Naive thymus-derived CD4-positive, alpha-beta T cell (primary cell): Measurements from ENCODE around the gene PLRG1. TPM values are rescaled to one million over a fixed set of nuclear protein-coding genes. Genes with fewer than 3 reads are reported as not detected.

Experiments
- ATAC-seq: fragments of 150-1000 bp; cut with Tn5 transposase; 2 replicates; pipeline ENCODE4 v1.10.0; 2021; ENCODE audit warnings: mild to moderate bottlenecking, moderate library complexity
- CTCF ChIA-PET: fragments of 350-600 bp; sonication (Branson Sonifier 250); formaldehyde crosslinking; loops from one replicate; lab custom pipeline; 2021; ENCODE audit warnings: antibody characterized with exemption; lab: Charles Lee
- POLR2A ChIA-PET: fragments of 350-600 bp; sonication (Branson Sonifier 250); formaldehyde crosslinking; loops from one replicate; lab custom pipeline; 2021; ENCODE audit warnings: antibody characterized with exemption, inconsistent platforms; lab: Charles Lee
- DNase-seq, 9 donors: peaks; one replicate each; pipeline versions ENCODE4 v3.0.0 to v3.0.0-alpha.2; 2020 to 2022; ENCODE audit warnings: mixed read lengths in 1 of 9
- H3K27ac ChIP-seq: one replicate; pipeline ENCODE4 v1.7.0; 2013; ENCODE audit warnings: mild to moderate bottlenecking, low read depth, low read length, moderate library complexity
- H3K27me3 ChIP-seq, 2 donors: one replicate each; pipeline ENCODE4 v1.7.0; 2013; ENCODE audit warnings: low read length in 2 of 2, mild to moderate bottlenecking in 2 of 2, moderate library complexity in 2 of 2; ENCODE audit not compliant: control insufficient read depth in 2 of 2, insufficient read depth in 2 of 2
- H3K36me3 ChIP-seq, 3 experiments: 1 replicate in 2 of 3; 2 replicates in 1 of 3; pipeline ENCODE4 v1.7.0; 2013; ENCODE audit warnings: low read length in 3 of 3, mild to moderate bottlenecking in 3 of 3, moderate library complexity in 1 of 3; ENCODE audit not compliant: insufficient read depth in 3 of 3, control insufficient read depth in 2 of 3
- H3K4me1 ChIP-seq, 2 donors: one replicate each; pipeline ENCODE4 v1.7.0; 2013; ENCODE audit warnings: low read length in 2 of 2, mild to moderate bottlenecking in 2 of 2, moderate library complexity in 1 of 2; ENCODE audit not compliant: control insufficient read depth in 2 of 2, insufficient read depth in 2 of 2
- H3K4me3 ChIP-seq: 2 replicates; pipeline ENCODE4 v1.7.0; 2013; ENCODE audit warnings: mild to moderate bottlenecking, low read length
- H3K9me3 ChIP-seq, 3 experiments: 1 replicate in 2 of 3; 2 replicates in 1 of 3; pipeline ENCODE4 v1.7.0; 2013; ENCODE audit warnings: low read length in 3 of 3; ENCODE audit not compliant: control insufficient read depth in 2 of 3
- H3K27ac Mint-ChIP-seq, 9 donors: one replicate each; pipeline ENCODE4 v1.8.0; 2020 to 2022; ENCODE audit warnings: mixed read lengths in 9 of 9, mild to moderate bottlenecking in 8 of 9, moderate library complexity in 5 of 9, inconsistent platforms in 2 of 9
- H3K27me3 Mint-ChIP-seq, 5 donors: one replicate each; pipeline ENCODE4 v1.8.0; 2021 to 2022; ENCODE audit warnings: mixed read lengths in 5 of 5, mild to moderate bottlenecking in 1 of 5
- H3K36me3 Mint-ChIP-seq, 5 donors: one replicate each; pipeline ENCODE4 v1.8.0; 2020 to 2022; ENCODE audit warnings: mixed read lengths in 5 of 5, mild to moderate bottlenecking in 3 of 5, inconsistent platforms in 1 of 5
- H3K4me1 Mint-ChIP-seq, 7 donors: one replicate each; pipeline ENCODE4 v1.8.0; 2020 to 2022; ENCODE audit warnings: mixed read lengths in 7 of 7, mild to moderate bottlenecking in 3 of 7, inconsistent platforms in 1 of 7
- H3K4me3 Mint-ChIP-seq, 10 donors: one replicate each; pipeline ENCODE4 v1.8.0; 2020 to 2022; ENCODE audit warnings: mild to moderate bottlenecking in 10 of 10, mixed read lengths in 10 of 10, moderate library complexity in 6 of 10, inconsistent platforms in 2 of 10
- H3K9me3 Mint-ChIP-seq, 11 donors: one replicate each; pipeline ENCODE4 v1.8.0; 2020 to 2022; ENCODE audit warnings: mixed read lengths in 11 of 11, mild to moderate bottlenecking in 4 of 11, inconsistent platforms in 1 of 11, moderate library complexity in 1 of 11
- intact Hi-C, 2 donors: fragments of 100-400 bp; cut with micrococcal nuclease; formaldehyde crosslinking; loops; one replicate each; pipeline ENCODE4 v1.15.1; 2023
- polyA plus RNA-seq, 2 donors: library from polyadenylated mRNA; unstranded; fragments of 300-500 nt; fragmentation: Illumina TruSeq; gene quantifications; one replicate each; pipeline ENCODE4 v1.2.3, GENCODE V29; 2021
- total RNA-seq, 6 experiments: library from RNA in 5 of 6; stranded (reverse) in 5 of 6; gene quantifications; 1 replicate in 5 of 6; 2 replicates in 1 of 6; pipeline ENCODE4 v1.2.3 and lab custom pipeline; 2021 to 2026

PLRG1 gene
- total and polyA plus RNA-seq, 7 experiments from 2014 or later, result 43.6 to 99.4 (median 87.7) TPM

GRCh38 chr4:154545689-154546088, 4.5 kb downstream of the PLRG1 start:
- Histone ChIP-seq H3K27me3 (no peaks in the 10 kb centered on the region), H3K9me3 (no peaks in the 10 kb centered on the region), H3K4me1 (peaks cover 6 to 14% of the 10 kb centered on the region in 2 donors), H3K4me3 (no peak overlapping the region), H3K36me3 (peaks cover 24 to 68% (median 63%) of the 10 kb centered on the region in 3 experiments), H3K27ac (no peak overlapping the region)
- Mint-ChIP-seq H3K4me3 (no peak overlapping the region), H3K27ac (no peak overlapping the region), H3K27me3 (no peaks in the 10 kb centered on the region), H3K9me3 (peaks cover 0 to 4% (median 0%) of the 10 kb centered on the region in 11 donors), H3K4me1 (peaks cover 15 to 32% (median 28%) of the 10 kb centered on the region in 7 donors), H3K36me3 (peaks cover 12 to 35% (median 23%) of the 10 kb centered on the region in 5 donors)
- DNase-seq (no peak), ATAC-seq (no peak)
- intact Hi-C loops, result no loop called here
- ChIA-PET CTCF (no interaction called here), POLR2A (no interaction called here)

GRCh38 chr4:154542271-154542879, 7.8 kb downstream of the PLRG1 start:
- peak overlapping the region in 2 of 9 donors; percentile 9 to 14 for H3K27ac Mint-ChIP-seq
- no peak overlapping the region for H3K4me3 Mint-ChIP-seq
- ChIA-PET POLR2A (no interaction called here), CTCF (interaction anchor here (0.8 kb wide), 1 partner anchor 21 kb away, joined by 3 read pairs; no protein-coding TSS in a partner anchor)
- Histone ChIP-seq H3K4me1 (no peaks in the 10 kb centered on the region), H3K4me3 (no peak overlapping the region), H3K36me3 (peaks cover 26 to 94% (median 70%) of the 10 kb centered on the region in 3 experiments), H3K27ac (no peak overlapping the region), H3K9me3 (no peaks in the 10 kb centered on the region), H3K27me3 (no peaks in the 10 kb centered on the region)
- H3K4me1 Mint-ChIP-seq, result peaks cover 2 to 10% (median 3%) of the 10 kb centered on the region in 7 donors
- H3K9me3 Mint-ChIP-seq, result peaks cover 0 to 4% (median 0%) of the 10 kb centered on the region in 11 donors
- no peaks in the 10 kb centered on the region for H3K27me3 Mint-ChIP-seq
- intact Hi-C loops, result no loop called here
- DNase-seq (no peak), ATAC-seq (no peak)
- peaks cover 14 to 52% (median 31%) of the 10 kb centered on the region in 5 donors for H3K36me3 Mint-ChIP-seq

DNA sequence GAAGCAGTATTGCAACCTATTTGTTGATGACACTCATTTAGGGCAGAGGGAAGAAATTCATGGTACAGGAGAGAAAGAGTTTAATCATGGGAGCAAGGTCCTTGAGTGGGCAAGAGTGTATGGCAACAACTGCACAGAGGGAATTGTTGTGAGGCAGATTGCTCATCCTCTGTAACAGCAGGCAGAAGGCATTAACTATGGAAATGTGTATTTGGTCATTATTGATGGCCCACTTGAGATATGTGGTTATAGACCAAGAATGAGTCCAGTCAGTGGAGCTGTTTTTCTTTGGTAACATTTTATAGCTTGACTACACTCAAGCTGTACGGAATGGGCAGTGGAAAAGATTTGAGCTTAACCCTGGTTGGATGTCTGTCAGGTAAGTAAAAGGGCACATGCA, 15.9 kb downstream of the PLRG1 start:
- H3K36me3 Mint-ChIP-seq, result peaks cover 0 to 16% (median 7%) of the 10 kb centered on the region in 5 donors
- H3K9me3 Mint-ChIP-seq, result no peaks in the 10 kb centered on the region
- H3K9me3 ChIP-seq, result no peaks in the 10 kb centered on the region
- H3K27ac ChIP-seq, result no peak overlapping the region
- H3K4me1 Mint-ChIP-seq, result no peaks in the 10 kb centered on the region
- peaks cover 0 to 22% (median 3%) of the 10 kb centered on the region in 3 experiments for H3K36me3 ChIP-seq
- POLR2A ChIA-PET, result no interaction called here
- ATAC-seq, result no peak
- no peaks in the 10 kb centered on the region for H3K27me3 ChIP-seq
- CTCF ChIA-PET, result no interaction called here
- intact Hi-C loops, result no loop called here
- no peak overlapping the region for H3K4me3 Mint-ChIP-seq
- H3K4me1 ChIP-seq, result no peaks in the 10 kb centered on the region
- peak overlapping the region in 5 of 9 donors; percentile 7 to 51 (median 27) for H3K27ac Mint-ChIP-seq
- no peak overlapping the region for H3K4me3 ChIP-seq
- no peak for DNase-seq
- peaks cover 0 to 8% (median 0%) of the 10 kb centered on the region in 5 donors for H3K27me3 Mint-ChIP-seq

- POLR2A ChIA-PET, result no interaction called here
- Mint-ChIP-seq H3K4me3 (no peak overlapping the region), H3K27ac (no peak overlapping the region), H3K27me3 (peaks cover 9 to 29% (median 15%) of the 10 kb centered on the region in 5 donors), H3K36me3 (peaks cover 0 to 3% (median 0%) of the 10 kb centered on the region in 5 donors), H3K4me1 (peaks cover 0 to 3% (median 0%) of the 10 kb centered on the region in 7 donors), H3K9me3 (peaks cover 0 to 1% (median 0%) of the 10 kb centered on the region in 11 donors)
- CTCF ChIA-PET, result interaction anchor here (0.7 to 0.8 kb wide), 2 partner anchors 20 to 91 kb away, joined by 3 to 5 read pairs; partner anchors contain the start of gene PLRG1
- Histone ChIP-seq H3K27ac (no peak overlapping the region), H3K4me3 (no peak overlapping the region), H3K4me1 (no peaks in the 10 kb centered on the region), H3K36me3 (no peaks in the 10 kb centered on the region), H3K27me3 (no peaks in the 10 kb centered on the region), H3K9me3 (no peaks in the 10 kb centered on the region)
- ATAC-seq (no peak), DNase-seq (no peak)
- intact Hi-C loops, result no loop called here
Observed at GRCh38 chr4:154529728-154530519, 20.3 kb downstream of the PLRG1 start.

GRCh38 chr4:154528869-154529268, 21.3 kb downstream of the PLRG1 start:
- no peak overlapping the region for H3K4me3 Mint-ChIP-seq
- H3K27ac Mint-ChIP-seq, result no peak overlapping the region
- ChIA-PET POLR2A (no interaction called here), CTCF (no interaction called here)
- H3K27me3 Mint-ChIP-seq, result peaks cover 9 to 29% (median 17%) of the 10 kb centered on the region in 5 donors
- DNase-seq (no peak), ATAC-seq (no peak)
- intact Hi-C loops, result no loop called here
- no peaks in the 10 kb centered on the region for H3K9me3 ChIP-seq
- peaks cover 0 to 3% (median 0%) of the 10 kb centered on the region in 7 donors for H3K4me1 Mint-ChIP-seq
- H3K27me3 ChIP-seq, result no peaks in the 10 kb centered on the region
- peaks cover 0 to 1% (median 0%) of the 10 kb centered on the region in 11 donors for H3K9me3 Mint-ChIP-seq
- no peak overlapping the region for H3K4me3 ChIP-seq
- H3K36me3 Mint-ChIP-seq, result no peaks in the 10 kb centered on the region
- no peaks in the 10 kb centered on the region for H3K4me1 ChIP-seq
- no peaks in the 10 kb centered on the region for H3K36me3 ChIP-seq
- no peak overlapping the region for H3K27ac ChIP-seq

DNA sequence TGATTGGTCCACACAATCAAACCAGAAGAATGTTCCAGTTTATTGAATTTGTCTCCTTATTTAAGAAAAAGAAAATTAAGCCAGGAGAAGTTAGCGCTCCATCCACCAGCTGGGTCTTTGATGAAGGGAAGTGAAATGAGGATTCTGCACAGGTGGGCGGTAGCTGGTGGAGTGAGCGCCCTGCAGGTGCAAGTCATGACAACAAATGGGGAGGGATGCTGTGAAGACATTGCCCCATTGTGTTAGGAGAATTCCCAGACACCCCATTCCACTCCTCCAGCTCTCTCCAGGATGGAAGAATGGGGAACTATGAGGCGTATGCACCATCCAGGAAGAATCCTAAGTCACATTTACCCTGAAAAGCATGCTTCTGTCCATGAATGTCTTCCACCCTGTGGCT, 22.9 kb downstream of the PLRG1 start:
- H3K4me3 Mint-ChIP-seq, result no peak overlapping the region
- intact Hi-C loops, result no loop called here

More for the DNA sequence above, 22.9 kb downstream of the PLRG1 start:
- Histone ChIP-seq H3K4me3 (no peak overlapping the region), H3K27me3 (no peaks in the 10 kb centered on the region), H3K4me1 (no peaks in the 10 kb centered on the region), H3K9me3 (no peaks in the 10 kb centered on the region), H3K27ac (no peak overlapping the region), H3K36me3 (no peaks in the 10 kb centered on the region)
- Mint-ChIP-seq H3K9me3 (peaks cover 0 to 3% (median 0%) of the 10 kb centered on the region in 11 donors), H3K36me3 (no peaks in the 10 kb centered on the region), H3K27ac (no peak overlapping the region), H3K27me3 (peaks cover 15 to 32% (median 23%) of the 10 kb centered on the region in 5 donors), H3K4me1 (peaks cover 0 to 3% (median 0%) of the 10 kb centered on the region in 7 donors)
- ChIA-PET CTCF (no interaction called here), POLR2A (no interaction called here)
- ATAC-seq (no peak), DNase-seq (no peak)
